ENCODE measurements around the gene CBARP. TPM values are rescaled to one million over a fixed set of nuclear protein-coding genes. Genes with fewer than 3 reads are reported as not detected.

Gene CBARP
- total and polyA plus RNA-seq, 4 donors: 0.05 to 0.25 (median 0.06) TPM; not detected in 1

DNA sequence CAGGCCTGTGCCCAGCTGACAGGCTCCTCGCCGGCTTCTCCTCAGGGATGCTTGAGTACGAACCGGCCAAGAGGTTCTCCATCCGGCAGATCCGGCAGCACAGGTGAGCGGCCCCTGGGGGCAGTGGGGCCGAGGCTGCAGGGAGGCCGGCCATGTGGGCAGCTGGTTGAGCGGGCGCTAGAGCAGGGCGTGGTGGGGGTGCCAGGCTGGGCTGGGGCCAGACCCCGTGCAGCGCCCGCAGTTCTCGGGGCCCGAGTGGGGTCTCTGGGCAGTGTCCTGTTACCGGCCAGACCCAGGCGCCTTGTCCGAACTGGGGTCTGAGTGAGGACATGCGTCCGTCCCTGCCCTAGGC is 15.9 kb downstream of the CBARP start:
- DNase-seq (ENCODE audit: low spot score): no peak
- TF ChIP-seq, protein P1, sequence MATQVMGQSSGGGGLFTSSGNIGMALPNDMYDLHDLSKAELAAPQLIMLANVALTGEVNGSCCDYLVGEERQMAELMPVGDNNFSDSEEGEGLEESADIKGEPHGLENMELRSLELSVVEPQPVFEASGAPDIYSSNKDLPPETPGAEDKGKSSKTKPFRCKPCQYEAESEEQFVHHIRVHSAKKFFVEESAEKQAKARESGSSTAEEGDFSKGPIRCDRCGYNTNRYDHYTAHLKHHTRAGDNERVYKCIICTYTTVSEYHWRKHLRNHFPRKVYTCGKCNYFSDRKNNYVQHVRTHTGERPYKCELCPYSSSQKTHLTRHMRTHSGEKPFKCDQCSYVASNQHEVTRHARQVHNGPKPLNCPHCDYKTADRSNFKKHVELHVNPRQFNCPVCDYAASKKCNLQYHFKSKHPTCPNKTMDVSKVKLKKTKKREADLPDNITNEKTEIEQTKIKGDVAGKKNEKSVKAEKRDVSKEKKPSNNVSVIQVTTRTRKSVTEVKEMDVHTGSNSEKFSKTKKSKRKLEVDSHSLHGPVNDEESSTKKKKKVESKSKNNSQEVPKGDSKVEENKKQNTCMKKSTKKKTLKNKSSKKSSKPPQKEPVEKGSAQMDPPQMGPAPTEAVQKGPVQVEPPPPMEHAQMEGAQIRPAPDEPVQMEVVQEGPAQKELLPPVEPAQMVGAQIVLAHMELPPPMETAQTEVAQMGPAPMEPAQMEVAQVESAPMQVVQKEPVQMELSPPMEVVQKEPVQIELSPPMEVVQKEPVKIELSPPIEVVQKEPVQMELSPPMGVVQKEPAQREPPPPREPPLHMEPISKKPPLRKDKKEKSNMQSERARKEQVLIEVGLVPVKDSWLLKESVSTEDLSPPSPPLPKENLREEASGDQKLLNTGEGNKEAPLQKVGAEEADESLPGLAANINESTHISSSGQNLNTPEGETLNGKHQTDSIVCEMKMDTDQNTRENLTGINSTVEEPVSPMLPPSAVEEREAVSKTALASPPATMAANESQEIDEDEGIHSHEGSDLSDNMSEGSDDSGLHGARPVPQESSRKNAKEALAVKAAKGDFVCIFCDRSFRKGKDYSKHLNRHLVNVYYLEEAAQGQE (IDR thresholded peaks at IDR 0.05): no peak
- TF ChIP-seq, protein P2, sequence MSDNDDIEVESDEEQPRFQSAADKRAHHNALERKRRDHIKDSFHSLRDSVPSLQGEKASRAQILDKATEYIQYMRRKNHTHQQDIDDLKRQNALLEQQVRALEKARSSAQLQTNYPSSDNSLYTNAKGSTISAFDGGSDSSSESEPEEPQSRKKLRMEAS (IDR thresholded peaks at IDR 0.05): no peak
- no peak for TF ChIP-seq HNF4A (conservative IDR thresholded peaks at IDR 0.05)
- TF ChIP-seq YY1 (IDR thresholded peaks at IDR 0.05): no peak
- TF ChIP-seq, protein P3, sequence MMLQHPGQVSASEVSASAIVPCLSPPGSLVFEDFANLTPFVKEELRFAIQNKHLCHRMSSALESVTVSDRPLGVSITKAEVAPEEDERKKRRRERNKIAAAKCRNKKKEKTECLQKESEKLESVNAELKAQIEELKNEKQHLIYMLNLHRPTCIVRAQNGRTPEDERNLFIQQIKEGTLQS (IDR thresholded peaks at IDR 0.05): no peak
- TF ChIP-seq FOXA2 (IDR thresholded peaks at IDR 0.05): no peak
- TF ChIP-seq JUND (IDR thresholded peaks at IDR 0.05): no peak
- no peak for TF ChIP-seq GABPA (IDR thresholded peaks at IDR 0.05 in 1 of 2, conservative IDR thresholded peaks at IDR 0.05 in 1 of 2)
- TF ChIP-seq, protein P4, sequence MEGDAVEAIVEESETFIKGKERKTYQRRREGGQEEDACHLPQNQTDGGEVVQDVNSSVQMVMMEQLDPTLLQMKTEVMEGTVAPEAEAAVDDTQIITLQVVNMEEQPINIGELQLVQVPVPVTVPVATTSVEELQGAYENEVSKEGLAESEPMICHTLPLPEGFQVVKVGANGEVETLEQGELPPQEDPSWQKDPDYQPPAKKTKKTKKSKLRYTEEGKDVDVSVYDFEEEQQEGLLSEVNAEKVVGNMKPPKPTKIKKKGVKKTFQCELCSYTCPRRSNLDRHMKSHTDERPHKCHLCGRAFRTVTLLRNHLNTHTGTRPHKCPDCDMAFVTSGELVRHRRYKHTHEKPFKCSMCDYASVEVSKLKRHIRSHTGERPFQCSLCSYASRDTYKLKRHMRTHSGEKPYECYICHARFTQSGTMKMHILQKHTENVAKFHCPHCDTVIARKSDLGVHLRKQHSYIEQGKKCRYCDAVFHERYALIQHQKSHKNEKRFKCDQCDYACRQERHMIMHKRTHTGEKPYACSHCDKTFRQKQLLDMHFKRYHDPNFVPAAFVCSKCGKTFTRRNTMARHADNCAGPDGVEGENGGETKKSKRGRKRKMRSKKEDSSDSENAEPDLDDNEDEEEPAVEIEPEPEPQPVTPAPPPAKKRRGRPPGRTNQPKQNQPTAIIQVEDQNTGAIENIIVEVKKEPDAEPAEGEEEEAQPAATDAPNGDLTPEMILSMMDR (IDR thresholded peaks at IDR 0.05; ENCODE audit: low read depth, low read length, missing input control): no peak
- no peak for TF ChIP-seq SP1 (IDR thresholded peaks at IDR 0.05)
- no peak for TF ChIP-seq TAF1 (conservative IDR thresholded peaks at IDR 0.05)
- no peak for TF ChIP-seq FOXA1 (IDR thresholded peaks at IDR 0.05)
- TF ChIP-seq NR2F2 (IDR thresholded peaks at IDR 0.05): no peak
- no peak for TF ChIP-seq EGR1 (IDR thresholded peaks at IDR 0.05; ENCODE audit: low read depth in 2 of 2)
- TF ChIP-seq HNF4G (IDR thresholded peaks at IDR 0.05): no peak
- TF ChIP-seq RAD21 (IDR thresholded peaks at IDR 0.05): no peak
- TF ChIP-seq RXRA (IDR thresholded peaks at IDR 0.05): no peak
- TF ChIP-seq, protein P5, sequence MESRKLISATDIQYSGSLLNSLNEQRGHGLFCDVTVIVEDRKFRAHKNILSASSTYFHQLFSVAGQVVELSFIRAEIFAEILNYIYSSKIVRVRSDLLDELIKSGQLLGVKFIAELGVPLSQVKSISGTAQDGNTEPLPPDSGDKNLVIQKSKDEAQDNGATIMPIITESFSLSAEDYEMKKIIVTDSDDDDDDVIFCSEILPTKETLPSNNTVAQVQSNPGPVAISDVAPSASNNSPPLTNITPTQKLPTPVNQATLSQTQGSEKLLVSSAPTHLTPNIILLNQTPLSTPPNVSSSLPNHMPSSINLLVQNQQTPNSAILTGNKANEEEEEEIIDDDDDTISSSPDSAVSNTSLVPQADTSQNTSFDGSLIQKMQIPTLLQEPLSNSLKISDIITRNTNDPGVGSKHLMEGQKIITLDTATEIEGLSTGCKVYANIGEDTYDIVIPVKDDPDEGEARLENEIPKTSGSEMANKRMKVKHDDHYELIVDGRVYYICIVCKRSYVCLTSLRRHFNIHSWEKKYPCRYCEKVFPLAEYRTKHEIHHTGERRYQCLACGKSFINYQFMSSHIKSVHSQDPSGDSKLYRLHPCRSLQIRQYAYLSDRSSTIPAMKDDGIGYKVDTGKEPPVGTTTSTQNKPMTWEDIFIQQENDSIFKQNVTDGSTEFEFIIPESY (IDR thresholded peaks at IDR 0.05): no peak
- Histone ChIP-seq H3K36me3 (ENCODE audit: control insufficient read depth in 4 of 4, insufficient read depth in 3 of 4, low read depth in 1 of 4, low read length in 3 of 4) (peaks cover 0 to 29% (median 11%) of the 10 kb centered on the region in 4 donors), H3K9ac (ENCODE audit: low read depth in 1 of 2, low read length in 2 of 2) (no peak overlapping the region), H3K9me3 (ENCODE audit: control insufficient read depth in 4 of 4, low read length in 3 of 4) (no peaks in the 10 kb centered on the region), H3K4me1 (ENCODE audit: control insufficient read depth in 4 of 4, insufficient read depth in 4 of 4, low read length in 3 of 4) (peaks cover 0 to 7% (median 3%) of the 10 kb centered on the region in 4 donors), H3K27me3 (ENCODE audit: control insufficient read depth in 4 of 4, insufficient read depth in 4 of 4, low read length in 3 of 4) (no peaks in the 10 kb centered on the region), H3K27ac (ENCODE audit: low read depth in 1 of 2, low read length in 2 of 2) (no peak overlapping the region), H3K4me3 (ENCODE audit: low read depth in 1 of 3, low read length in 3 of 3) (no peak overlapping the region)
- WGBS: 94% methylated on average over 22 of the region's 22 CpGs

All from liver (tissue), 9 donors.